Dedifferentiated amniotic fluid mesenchymal stem cell (primary cell): ENCODE data around the gene RP2.

Experiments
- DNase-seq: peaks from one replicate; pipeline ENCODE4 v3.0.0-alpha.2; 2016; ENCODE audit errors: extremely low spot score

Gene RP2

GRCh38 chrX:46918434-46918833 is 81.6 kb downstream of the RP2 start:
- DNase-seq: no peak

DNA sequence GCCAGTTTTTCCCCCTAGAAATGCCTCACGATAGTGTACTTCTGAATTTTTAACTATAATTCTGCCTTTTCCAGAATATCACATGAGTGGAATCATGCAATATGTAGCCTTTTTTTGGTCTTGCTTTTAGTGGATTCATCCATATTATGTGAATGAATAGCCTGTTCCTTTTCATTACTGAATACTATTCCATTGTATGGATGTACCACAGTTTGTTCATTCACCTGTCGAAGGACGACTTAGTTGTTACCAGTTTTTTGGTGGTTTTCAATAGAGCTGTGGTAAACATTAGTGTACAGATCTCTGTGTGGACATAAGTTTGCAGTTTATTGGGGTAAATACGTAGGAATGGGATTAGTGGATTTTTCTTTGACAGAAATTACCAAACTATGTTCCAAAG is 83.4 kb downstream of the RP2 start:
- DNase-seq: no peak

DNA sequence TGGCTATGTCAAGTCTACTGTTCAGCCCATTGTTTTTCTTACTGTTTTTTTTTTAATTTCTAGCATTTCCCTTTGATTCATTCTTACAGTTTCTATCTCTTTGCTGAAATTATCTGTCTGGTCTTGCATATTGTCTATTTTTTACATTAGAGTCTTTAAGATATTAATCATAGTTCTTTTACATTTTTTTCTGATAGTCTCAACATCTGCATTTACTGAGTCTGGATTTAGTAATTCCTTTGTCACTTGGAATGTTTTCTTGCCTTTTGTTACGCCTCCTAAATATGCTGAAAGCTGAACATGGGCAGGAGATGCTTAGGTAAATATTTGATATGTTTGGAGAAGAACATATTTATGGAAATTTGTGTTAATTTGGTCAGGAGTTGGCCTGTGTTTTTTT is 85.8 kb downstream of the RP2 start:
- no peak for DNase-seq

DNA sequence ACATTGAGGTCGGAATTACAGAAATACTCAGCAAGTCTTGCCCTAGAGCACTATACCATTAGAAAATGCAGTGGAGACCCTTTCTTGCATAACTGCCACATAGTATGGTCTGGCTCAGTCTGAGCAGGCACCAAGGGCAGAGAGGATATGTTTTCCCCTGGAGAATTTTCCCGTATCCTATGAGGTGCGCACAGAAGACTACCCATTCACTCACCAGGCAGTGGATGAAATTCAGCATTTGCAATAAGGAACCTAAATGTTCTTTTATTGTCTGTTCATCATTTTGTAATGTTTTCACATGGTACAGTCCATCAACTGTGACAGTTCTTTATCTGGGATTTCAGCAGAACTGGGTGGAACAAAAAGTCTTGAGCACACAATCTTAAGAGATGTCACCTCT is 90.9 kb downstream of the RP2 start:
- no peak for DNase-seq

DNA sequence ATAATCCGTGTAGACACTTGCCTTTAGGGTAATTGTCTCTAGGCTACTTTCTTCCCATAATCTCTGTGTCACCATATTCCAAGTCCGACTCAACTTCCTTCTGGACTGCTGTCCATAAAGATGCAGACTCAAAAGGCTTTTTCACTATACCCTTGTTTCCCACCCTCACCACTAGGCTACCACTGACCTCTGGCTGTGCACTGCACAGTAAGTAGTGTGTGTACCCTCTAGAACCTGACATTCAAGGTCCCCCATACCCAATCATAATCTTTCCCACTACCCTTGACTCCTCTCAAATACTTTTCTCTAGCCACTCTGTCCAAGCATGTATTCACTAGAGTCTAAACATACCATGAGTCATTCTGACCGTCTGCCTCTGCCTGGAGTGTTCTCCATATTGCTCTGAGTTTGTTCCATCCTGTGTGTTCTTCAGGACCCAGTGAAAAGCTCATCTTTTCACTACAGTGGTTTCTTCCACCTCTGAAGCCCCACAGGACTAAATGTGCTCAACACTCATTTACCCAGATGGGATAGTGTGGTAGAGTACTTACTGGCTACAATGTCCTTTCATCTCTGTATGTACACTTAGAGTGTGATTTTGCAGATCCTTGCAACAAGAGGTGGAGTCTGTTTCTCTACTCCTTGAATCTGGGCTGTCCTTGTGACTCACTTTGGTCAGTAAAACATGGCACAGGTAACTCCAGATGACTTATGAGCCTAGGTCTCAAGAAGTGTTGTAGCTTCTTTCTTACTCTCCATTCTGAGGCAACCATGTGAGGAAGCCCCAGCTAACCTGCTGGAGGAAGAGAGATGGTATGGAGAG is 92.8 kb downstream of the RP2 start:
- no peak for DNase-seq
